K562 treated with DMSO at 1 percent for 4 hours (cell line): Measurements from ENCODE around the gene GIPR. TPM values are rescaled to one million over a fixed set of nuclear protein-coding genes. Genes with fewer than 3 reads are reported as not detected.

ENCODE experiments used
- total RNA-seq: library from RNA; unstranded; fragments of 300-600 nt; gene quantifications from 2 replicates; pipeline ENCODE4 v1.2.3, GENCODE V29; 2022; ENCODE audit not compliant: insufficient read depth

Gene GIPR, protein sequence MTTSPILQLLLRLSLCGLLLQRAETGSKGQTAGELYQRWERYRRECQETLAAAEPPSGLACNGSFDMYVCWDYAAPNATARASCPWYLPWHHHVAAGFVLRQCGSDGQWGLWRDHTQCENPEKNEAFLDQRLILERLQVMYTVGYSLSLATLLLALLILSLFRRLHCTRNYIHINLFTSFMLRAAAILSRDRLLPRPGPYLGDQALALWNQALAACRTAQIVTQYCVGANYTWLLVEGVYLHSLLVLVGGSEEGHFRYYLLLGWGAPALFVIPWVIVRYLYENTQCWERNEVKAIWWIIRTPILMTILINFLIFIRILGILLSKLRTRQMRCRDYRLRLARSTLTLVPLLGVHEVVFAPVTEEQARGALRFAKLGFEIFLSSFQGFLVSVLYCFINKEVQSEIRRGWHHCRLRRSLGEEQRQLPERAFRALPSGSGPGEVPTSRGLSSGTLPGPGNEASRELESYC
- 11.7 and 15.8 TPM in 2 replicates for total RNA-seq

DNA sequence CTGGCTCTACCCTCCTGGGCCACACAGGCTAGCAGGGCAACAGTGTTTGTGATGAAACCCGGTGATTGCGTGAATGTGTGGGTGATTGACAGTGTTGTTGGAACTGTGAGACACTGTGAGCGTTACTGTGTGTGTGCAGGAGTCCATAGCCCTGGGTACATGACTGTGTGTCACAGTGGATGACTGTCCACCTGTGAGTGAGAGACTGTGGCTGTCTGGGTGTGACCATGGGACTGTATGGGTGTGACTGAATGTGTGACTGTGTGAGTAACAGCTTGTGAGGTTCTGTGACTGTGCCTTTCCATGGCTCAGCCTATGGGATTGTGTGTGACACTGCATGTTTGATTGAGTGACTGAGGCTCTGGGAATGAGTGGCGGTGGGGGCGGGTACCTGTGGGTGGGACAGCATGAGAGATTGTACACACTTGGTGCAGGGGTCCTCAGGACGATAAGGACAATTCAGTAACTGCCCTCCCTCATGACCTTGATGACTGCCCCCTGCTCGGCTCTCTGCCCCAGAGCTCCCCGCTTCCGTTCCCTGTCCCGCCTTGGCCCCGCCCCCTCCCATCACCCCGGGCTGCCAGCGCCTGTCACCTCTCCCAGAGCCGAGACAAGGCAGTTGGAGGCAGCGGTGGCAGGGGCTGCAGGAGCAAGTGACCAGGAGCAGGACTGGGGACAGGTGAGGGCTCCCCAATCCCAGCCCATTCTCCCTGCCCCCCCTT is at the start of gene GIPR:
TSS of gene GIPR (plus strand) at position 602 of the 722 bp plus-strand sequence. CDS start 1,300 bp downstream, outside the sequence.

DNA sequence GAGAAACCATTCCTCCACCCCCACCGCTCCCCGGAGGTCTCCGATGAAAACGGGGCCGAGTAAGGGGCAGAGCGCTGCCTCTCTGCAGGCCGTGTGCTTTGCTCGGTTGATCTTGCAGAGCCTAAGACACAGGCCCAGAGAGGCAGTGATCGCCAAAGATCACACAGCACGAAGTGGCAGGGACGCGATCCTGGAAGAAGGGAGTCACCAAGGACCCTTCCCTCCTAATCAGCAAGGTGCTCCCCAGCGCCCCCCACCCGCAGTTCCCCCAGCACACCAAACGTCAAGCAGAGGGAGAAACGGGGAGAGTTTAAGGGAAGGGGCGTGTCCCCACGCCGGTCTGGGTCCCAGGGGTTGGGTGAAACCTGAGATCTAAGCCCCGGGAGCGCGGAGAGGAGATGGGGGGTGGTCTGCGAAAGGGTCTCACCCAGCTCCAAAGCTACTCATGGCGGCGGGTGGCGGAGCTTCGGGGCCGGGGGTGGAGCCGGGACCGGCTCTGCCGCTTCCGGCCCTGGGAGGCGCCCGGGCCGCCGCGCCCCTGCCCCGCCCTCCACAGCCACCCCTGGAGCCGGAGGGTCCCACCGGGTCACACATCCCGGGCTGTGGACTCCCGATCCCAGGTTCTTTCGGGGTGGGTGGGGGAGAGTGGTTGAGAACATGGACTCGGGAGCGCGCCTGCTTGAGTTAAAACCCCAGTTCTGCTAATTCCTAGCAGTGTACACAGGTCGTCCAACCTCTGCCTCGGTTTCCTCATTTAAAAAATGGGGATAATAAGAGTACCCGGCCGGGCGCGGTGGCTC is 28.9 kb upstream of the GIPR start, which contains the start of gene EML2:
TSS of gene EML2 (minus strand) at position 468 of the 800 bp plus-strand sequence. CDS start at position 447, 21 bp downstream.

DNA sequence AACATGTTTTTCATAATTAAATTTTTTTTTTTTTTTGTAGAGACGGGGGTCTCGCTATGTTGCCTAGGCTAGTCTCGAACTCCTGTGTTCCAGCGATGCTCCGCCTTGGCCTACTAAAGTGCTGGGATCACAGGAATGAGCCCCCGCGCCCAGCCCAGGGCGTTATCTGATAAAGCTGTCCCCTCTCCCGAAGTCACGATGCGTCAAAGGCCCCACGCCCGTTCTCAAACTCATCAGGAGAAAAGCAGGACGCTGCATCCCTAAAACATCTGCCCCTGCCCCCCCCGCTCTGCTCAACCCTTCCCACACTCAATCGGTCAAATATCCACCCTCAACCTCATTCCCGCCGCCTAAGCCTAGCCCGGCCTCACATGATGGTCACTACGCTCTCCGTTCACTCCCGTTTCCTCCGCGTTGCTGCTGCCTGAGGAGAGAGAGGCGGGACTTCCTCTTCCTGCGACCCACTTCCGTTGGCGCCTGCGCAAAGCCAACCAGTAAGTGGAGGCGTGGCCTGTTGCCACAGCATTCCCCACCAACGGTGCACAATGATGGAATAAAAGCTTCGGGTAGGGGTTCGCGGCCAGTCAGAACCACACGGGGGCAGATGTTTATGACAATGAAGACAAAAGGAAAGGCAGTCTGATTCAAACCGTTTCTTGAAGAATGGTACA is 23.6 kb downstream of the GIPR start, which contains the start of gene SNRPD2:
TSS of gene SNRPD2 (minus strand) at position 438 of the 671 bp plus-strand sequence. CDS start at position 373, 65 bp downstream.

DNA sequence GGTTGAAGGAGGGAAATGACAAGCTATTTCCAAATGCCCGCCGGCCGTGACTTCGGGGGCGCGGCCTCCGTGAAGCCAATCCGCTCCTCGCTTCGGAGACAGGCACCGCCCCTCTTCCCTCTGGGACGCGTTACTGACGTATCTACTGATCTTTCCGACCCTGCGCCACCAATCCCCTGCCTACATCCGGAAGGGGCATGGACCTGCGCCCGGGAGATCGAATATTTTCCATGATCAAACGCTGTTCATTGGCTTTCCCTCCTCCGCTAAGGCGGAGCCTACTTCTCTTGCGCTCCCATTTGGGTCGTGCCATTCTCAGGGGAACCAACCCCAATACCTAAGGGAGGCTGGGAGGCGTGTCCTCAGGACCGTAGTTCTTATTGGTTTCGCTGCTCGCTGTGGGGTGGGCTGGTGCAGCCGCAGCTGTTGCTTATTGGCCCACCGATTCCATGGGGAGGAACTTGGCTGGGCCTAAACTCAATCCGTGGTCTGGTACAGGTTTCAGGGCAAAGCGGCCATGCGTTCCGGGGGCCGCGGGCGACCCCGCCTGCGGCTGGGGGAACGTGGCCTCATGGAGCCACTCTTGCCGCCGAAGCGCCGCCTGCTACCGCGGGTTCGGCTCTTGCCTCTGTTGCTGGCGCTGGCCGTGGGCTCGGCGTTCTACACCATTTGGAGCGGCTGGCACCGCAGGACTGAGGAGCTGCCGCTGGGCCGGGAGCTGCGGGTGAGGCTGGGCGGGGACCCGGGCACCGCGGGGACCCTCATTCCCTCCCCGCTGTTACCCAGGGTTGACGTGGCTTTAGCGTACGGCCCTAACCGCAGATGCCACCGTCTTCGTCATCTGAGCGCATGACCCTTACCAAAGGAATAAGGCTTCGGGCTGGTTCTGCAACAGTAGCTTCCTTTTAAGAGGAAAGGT is 24.4 kb downstream of the GIPR start, which contains the start of gene QPCTL:
TSS of gene QPCTL (plus strand) at position 480 of the 919 bp plus-strand sequence. CDS start at position 518, 38 bp downstream.

DNA sequence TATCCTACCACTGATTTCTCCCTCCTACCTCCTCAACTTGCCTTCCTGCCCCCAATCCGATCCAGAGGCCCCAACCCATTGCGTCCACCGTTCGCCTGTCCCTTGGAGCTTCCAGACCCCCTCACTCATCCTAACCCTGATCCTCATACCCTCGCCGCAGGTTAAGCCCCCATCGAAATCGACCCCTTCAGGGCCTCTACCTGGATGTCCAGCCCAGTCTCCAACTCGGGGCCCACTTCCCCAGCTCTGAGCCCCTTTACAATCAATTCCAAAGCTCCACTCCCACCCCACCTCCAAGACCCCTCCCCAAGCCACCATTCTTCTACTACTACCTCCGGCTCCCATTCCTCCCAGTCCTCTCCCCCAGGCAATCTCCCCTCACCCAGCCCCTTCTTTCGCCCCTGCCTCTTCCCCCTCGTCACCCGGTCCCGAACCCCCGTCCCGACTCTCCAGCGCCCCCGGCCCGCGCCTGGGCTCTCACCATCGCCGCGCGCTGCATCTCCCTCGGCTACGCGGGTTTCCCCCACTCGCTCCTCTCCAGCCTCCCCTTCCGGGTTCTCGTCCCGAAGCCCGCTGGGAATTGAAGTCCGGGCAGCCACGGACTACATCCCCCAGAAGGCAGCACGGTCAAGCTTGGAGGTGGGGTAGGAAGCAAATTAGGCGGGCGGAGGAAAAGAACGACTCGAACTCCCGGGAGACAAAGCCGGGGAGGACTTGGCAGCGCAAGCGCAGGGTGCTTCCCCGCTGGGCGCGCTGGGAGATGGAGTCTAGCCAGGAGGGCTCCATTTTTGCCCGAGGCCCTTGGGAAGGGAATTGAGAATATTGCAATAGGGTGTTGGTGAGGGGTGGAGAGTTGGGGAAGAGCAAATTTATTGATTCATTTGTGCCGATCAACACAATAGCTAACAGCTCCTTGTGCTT is 62.6 kb downstream of the GIPR start, which contains the start of gene FBXO46:
TSS of gene FBXO46 (minus strand) at position 529 of the 921 bp plus-strand sequence. CDS start 17,401 bp downstream, outside the sequence.

Other genes with a start within 250 kb of the GIPR start
- gene ERCC1, start 244.3 kb upstream of the GIPR start, total RNA-seq: 53.4 and 72.7 TPM in 2 replicates
- 1.0 and 2.9 TPM in 2 replicates for gene FOSB, start 200.2 kb upstream of the GIPR start, total RNA-seq
- gene RTN2, start 171.2 kb upstream of the GIPR start, total RNA-seq: 56.5 and 60.3 TPM in 2 replicates
- 12.6 and 14.2 TPM in 2 replicates for gene PPM1N, start 169.8 kb upstream of the GIPR start, total RNA-seq
- gene VASP, start 160.7 kb upstream of the GIPR start, total RNA-seq: 91.0 and 99.4 TPM in 2 replicates
- gene OPA3, start 83.4 kb upstream of the GIPR start, total RNA-seq: 5.3 and 15.5 TPM in 2 replicates
- gene GPR4, start 66.0 kb upstream of the GIPR start, total RNA-seq: not detected in 2 replicates
- 48.9 and 83.8 TPM in 2 replicates for gene EML2, start 28.8 kb upstream of the GIPR start, total RNA-seq
- gene SNRPD2, start 23.7 kb downstream of the GIPR start, total RNA-seq: 823 and 893 TPM in 2 replicates
- gene QPCTL, start 24.4 kb downstream of the GIPR start, total RNA-seq: 22.5 and 31.7 TPM in 2 replicates
- gene FBXO46, start 62.7 kb downstream of the GIPR start, total RNA-seq: 16.7 TPM in 2 replicates
- 0.28 and 0.44 TPM in 2 replicates for gene MEIOSIN, start 65.2 kb downstream of the GIPR start, total RNA-seq
- gene SIX5, start 101.0 kb downstream of the GIPR start, total RNA-seq: 18.3 and 23.1 TPM in 2 replicates
- 40.1 and 61.8 TPM in 2 replicates for gene DMPK, start 114.3 kb downstream of the GIPR start, total RNA-seq
- gene DMWD, start 124.6 kb downstream of the GIPR start, total RNA-seq: 32.7 and 43.6 TPM in 2 replicates
- 0.44 and 1.2 TPM in 2 replicates for gene RSPH6A, start 147.1 kb downstream of the GIPR start, total RNA-seq
- gene SYMPK, start 194.9 kb downstream of the GIPR start, total RNA-seq: 85.7 and 90.4 TPM in 2 replicates
- gene FOXA3, start 196.1 kb downstream of the GIPR start, total RNA-seq: 3.1 and 4.3 TPM in 2 replicates
- 40.4 and 41.9 TPM in 2 replicates for gene IRF2BP1, start 217.9 kb downstream of the GIPR start, total RNA-seq
- gene MYPOP, start 234.4 kb downstream of the GIPR start, total RNA-seq: 7.3 and 9.6 TPM in 2 replicates
- gene NANOS2, start 246.6 kb downstream of the GIPR start, total RNA-seq: not detected in 2 replicates